A375 (cell line): ENCODE results near the gene POFUT1. TPM values are rescaled to one million over a fixed set of nuclear protein-coding genes. Genes with fewer than 3 reads are reported as not detected.

Experiments
- total RNA-seq: library from RNA; depleted of rRNA; stranded (reverse); fragments of >200 nt; shearing (Covaris generic); gene quantifications from 2 replicates; pipeline ENCODE4 v1.2.3, GENCODE V29; 2014; rRNA removed

POFUT1 gene
- 45.2 and 47.3 TPM in 2 replicates for total RNA-seq

DNA sequence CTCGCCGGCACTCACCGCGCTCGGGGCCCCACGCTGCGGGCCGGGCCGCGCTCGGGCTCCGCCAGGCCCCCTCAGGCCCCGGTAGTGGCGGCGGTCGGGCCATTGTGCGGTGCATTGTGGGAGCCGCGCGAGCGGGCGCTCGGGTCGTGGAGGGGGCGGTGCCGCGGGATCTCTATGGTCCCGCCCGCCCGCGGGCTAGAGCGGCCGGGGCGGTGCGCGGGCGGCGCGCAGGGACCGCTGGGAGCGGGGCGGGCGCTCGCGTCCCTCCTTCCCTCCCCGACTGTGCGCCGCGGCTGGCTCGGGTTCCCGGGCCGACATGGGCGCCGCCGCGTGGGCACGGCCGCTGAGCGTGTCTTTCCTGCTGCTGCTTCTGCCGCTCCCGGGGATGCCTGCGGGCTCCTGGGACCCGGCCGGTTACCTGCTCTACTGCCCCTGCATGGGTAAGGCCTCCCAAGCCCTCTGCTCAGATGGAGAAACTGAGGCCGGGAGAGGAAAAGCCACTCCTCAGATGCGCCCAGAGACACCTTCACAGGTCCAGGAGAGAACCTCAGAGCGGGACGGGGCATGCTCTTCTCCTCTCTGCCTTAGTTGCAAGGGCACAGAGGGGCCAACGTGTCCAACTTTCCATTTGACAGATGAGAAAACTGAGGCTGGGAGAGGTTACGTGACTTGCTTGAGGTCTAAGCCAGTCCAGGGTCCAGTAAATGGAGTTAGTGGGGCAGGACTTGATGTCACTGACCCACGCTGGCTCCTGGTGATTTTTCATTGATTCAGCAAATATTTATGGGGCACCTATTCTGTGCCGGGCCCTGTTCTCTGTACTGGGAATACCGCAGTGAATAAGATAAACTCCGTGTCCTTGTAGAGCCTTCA, at the start of gene POFUT1, which contains the start of gene PLAGL2:
POFUT1 (plus strand) TSS at position 255 of the 873 bp plus-strand sequence; CDS start at position 317, 62 bp downstream.
PLAGL2 (minus strand) TSS at position 118 of the 873 bp plus-strand sequence. CDS start 5,565 bp downstream, outside the sequence.

DNA sequence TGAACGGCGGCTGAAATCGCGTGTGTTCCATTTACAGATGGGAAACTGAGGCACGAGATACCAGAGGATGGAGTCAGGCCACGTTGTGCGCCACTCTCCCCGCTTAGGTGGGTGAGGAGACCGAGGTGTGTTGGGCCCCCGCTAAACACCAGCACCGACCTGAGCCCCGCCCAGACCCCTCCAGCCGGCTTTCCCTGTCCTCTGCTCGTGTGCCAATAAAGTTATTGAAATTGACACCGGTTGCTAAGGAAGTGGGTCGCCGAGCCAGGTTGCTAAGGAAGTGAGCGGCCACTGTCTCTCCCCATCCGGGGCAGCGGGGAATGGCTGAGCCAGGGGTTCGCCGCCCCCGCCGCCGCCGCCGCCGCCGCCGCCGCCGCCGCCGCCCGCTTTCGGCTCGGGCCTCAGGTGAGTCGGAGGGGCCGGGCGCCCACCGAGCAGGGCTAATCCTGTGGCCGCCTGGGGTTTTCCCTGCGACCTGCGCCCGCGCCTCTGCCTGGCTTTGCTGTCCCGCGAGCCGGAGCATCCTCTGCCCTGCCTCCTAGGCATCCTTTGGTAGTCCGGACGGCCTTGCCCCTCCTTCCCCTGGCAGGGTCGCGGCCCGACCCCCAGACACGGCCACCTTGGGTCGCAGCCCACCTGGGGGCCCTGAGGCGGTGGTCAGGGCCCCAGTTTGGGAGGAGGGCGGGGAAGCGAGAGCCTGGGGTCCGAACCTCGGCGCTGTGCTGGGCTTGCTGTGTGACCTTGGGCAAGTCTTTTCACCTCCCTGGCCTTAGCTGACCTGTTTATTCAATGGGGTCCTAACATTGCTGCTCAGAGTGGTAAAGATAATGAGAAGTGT, 69.9 kb downstream of the POFUT1 start, which contains the start of gene KIF3B:
KIF3B (plus strand) TSS at position 291 of the 838 bp plus-strand sequence. CDS start 32,127 bp downstream, outside the sequence.

Other genes with a start within 250 kb of the POFUT1 start
- not detected in 2 replicates for gene XKR7, start 239.7 kb upstream of the POFUT1 start, total RNA-seq
- not detected in 2 replicates for gene CCM2L, start 197.4 kb upstream of the POFUT1 start, total RNA-seq
- gene HCK, start 155.6 kb upstream of the POFUT1 start, total RNA-seq: not detected in 2 replicates
- 21.5 and 22.5 TPM in 2 replicates for gene TM9SF4, start 98.2 kb upstream of the POFUT1 start, total RNA-seq
- gene PLAGL2, start 137 bp upstream of the POFUT1 start, total RNA-seq: 3.9 and 4.6 TPM in 2 replicates
- 15.2 and 18.5 TPM in 2 replicates for gene KIF3B, start 69.8 kb downstream of the POFUT1 start, total RNA-seq
- 40.2 and 53.7 TPM in 2 replicates for gene ASXL1, start 150.5 kb downstream of the POFUT1 start, total RNA-seq